Measurements from ENCODE around the gene FAM217B.

GRCh38 chr20:59972037-59972801 lies 32.0 kb downstream of the FAM217B start:
- no peak for TF ChIP-seq CTCF (IDR thresholded peaks at IDR 0.05)
- TF ChIP-seq POLR2AphosphoS5 (IDR thresholded peaks at IDR 0.05; ENCODE audit: insufficient read depth in 1 of 2, low read depth in 1 of 2) = peak in 1 of 2 donors; percentile 46
- no peak for TF ChIP-seq POLR2A (IDR thresholded peaks at IDR 0.05)
